ENCODE results near the gene SRMS. TPM values are rescaled to one million over a fixed set of nuclear protein-coding genes. Genes with fewer than 3 reads are reported as not detected.

SRMS gene
- total RNA-seq, 1 donor = not detected

- H3K4me3 ChIP-seq (ENCODE audit: low read depth, low read length) = no peak overlapping the region
- TF ChIP-seq CTCF (IDR thresholded peaks at IDR 0.05; ENCODE audit: insufficient read depth, low read length) = no peak
- no peak for DNase-seq (ENCODE audit: low read depth)
These were observed 43.6 kb upstream of the SRMS start for GRCh38 chr20:63591147-63591533.

GRCh38 chr20:63590218-63591146 is 42.9 kb upstream of the SRMS start:
- no peak overlapping the region for H3K4me3 ChIP-seq (ENCODE audit: low read depth, low read length)
- no peak for TF ChIP-seq CTCF (IDR thresholded peaks at IDR 0.05; ENCODE audit: insufficient read depth, low read length)
- DNase-seq (ENCODE audit: low read depth) = no peak

GRCh38 chr20:63589261-63590217 is 42.0 kb upstream of the SRMS start:
- H3K4me3 ChIP-seq (ENCODE audit: low read depth, low read length) = no peak overlapping the region
- no peak for TF ChIP-seq CTCF (IDR thresholded peaks at IDR 0.05; ENCODE audit: insufficient read depth, low read length)
- DNase-seq (ENCODE audit: low read depth) = no peak

- no peak for DNase-seq (ENCODE audit: low read depth)
- H3K4me3 ChIP-seq (ENCODE audit: low read depth, low read length) = no peak overlapping the region
- TF ChIP-seq CTCF (IDR thresholded peaks at IDR 0.05; ENCODE audit: insufficient read depth, low read length) = no peak
These were observed 41.1 kb upstream of the SRMS start for GRCh38 chr20:63588641-63589041.

- TF ChIP-seq CTCF (IDR thresholded peaks at IDR 0.05; ENCODE audit: insufficient read depth, low read length) = no peak
- no peak for DNase-seq (ENCODE audit: low read depth)
- H3K4me3 ChIP-seq (ENCODE audit: low read depth, low read length) = no peak overlapping the region
These were observed 40.4 kb upstream of the SRMS start for GRCh38 chr20:63587776-63588591.

GRCh38 chr20:63587256-63587655 is 39.7 kb upstream of the SRMS start:
- TF ChIP-seq CTCF (IDR thresholded peaks at IDR 0.05; ENCODE audit: insufficient read depth, low read length) = no peak
- no peak for DNase-seq (ENCODE audit: low read depth)
- H3K4me3 ChIP-seq (ENCODE audit: low read depth, low read length) = no peak overlapping the region
